Body of pancreas (tissue), 4 donors: ENCODE measurements around the gene MED27. TPM values are rescaled to one million over a fixed set of nuclear protein-coding genes. Genes with fewer than 3 reads are reported as not detected.

ENCODE experiments used
- ATAC-seq: fragments of 150-250 bp; one replicate; pipeline ENCODE4 v1.9.1; 2016
- DNase-seq, 4 donors: peaks; one replicate each; pipeline ENCODE4 v3.0.0-alpha.2; 2019
- H3K27ac ChIP-seq, 4 donors: fragments of 200-600 bp; sonication (generic); 1 replicate in 3 of 4; 2 replicates in 1 of 4; pipeline versions ENCODE4 v1.5.1 to v1.6.1; 2016 to 2019; ENCODE audit warnings: mild to moderate bottlenecking in 1 of 4, mixed read lengths in 1 of 4, moderate library complexity in 1 of 4
- H3K27me3 ChIP-seq, 2 donors: fragments of 200-600 bp; sonication (generic); one replicate each; pipeline ENCODE4 v1.6.0; 2016; ENCODE audit warnings: mild to moderate bottlenecking in 1 of 2
- H3K36me3 ChIP-seq, 2 donors: fragments of 200-600 bp; sonication (generic); replicated peaks in 1 of 2; 2 replicates each; pipeline ENCODE4 v1.5.1; 2016; ENCODE audit warnings: low read depth in 2 of 2; ENCODE audit not compliant: insufficient read depth in 1 of 2
- H3K4me1 ChIP-seq: fragments of 200-600 bp; sonication (generic); one replicate; pipeline ENCODE4 v1.6.0; 2016
- H3K4me3 ChIP-seq, 2 donors: fragments of 200-600 bp; sonication (generic); 1 replicate in 1 of 2; 2 replicates in 1 of 2; pipeline ENCODE4 v1.5.1; 2016 to 2019
- H3K9me3 ChIP-seq, 3 donors: fragments of 200-600 bp; sonication (generic); 1 replicate in 2 of 3; 2 replicates in 1 of 3; pipeline ENCODE4 v1.5.1; 2016
- CTCF ChIP-seq, 7 experiments: fragments of 450-650 bp in 4 of 7; fragments of 200-600 bp in 3 of 7; sonication (generic) in 3 of 7; IDR thresholded peaks; one replicate each; pipeline ENCODE4 v1.5.1; 2016 to 2019; ENCODE audit warnings: antibody characterized with exemption in 7 of 7
- POLR2A ChIP-seq, 3 donors: fragments of 450-650 bp; IDR thresholded peaks; one replicate each; pipeline ENCODE4 v1.6.1; 2016; ENCODE audit warnings: antibody characterized with exemption in 3 of 3, mild to moderate bottlenecking in 2 of 3
- WGBS, 2 donors: methylation state at CpG; one replicate each; pipeline ENCODE4 v1.1.5; 2017; 5-methylcytosine and 5-hydroxymethylcytosine counted together
- intact Hi-C: fragments of 100-400 bp; cut with DNase I; formaldehyde crosslinking; loops from one replicate; pipeline ENCODE4 v1.15.1; 2023
- total RNA-seq, 2 donors: library from RNA; depleted of rRNA; stranded (reverse); fragments of >200 nt; gene quantifications; one replicate each; pipeline ENCODE4 v1.1.0, GENCODE V29; 2016

Gene MED27
- total RNA-seq, 2 donors from 2014 or later, result 3.4 to 11.5 TPM

- no peak for TF ChIP-seq CTCF (IDR thresholded peaks at IDR 0.05)
- TF ChIP-seq POLR2A (IDR thresholded peaks at IDR 0.05), result no peak
- H3K4me1 ChIP-seq, result no peaks in the 10 kb centered on the region
- H3K36me3 ChIP-seq, result no peaks in the 10 kb centered on the region
- intact Hi-C loops, result no loop called here
- 89 to 90% methylated on average over 7 of the region's 7 CpGs for WGBS, 2 donors
- no peaks in the 10 kb centered on the region for H3K27me3 ChIP-seq
- ATAC-seq, result no peak
- no peak for DNase-seq
- no peaks in the 10 kb centered on the region for H3K9me3 ChIP-seq
- no peak overlapping the region for H3K4me3 ChIP-seq
- no peak overlapping the region for H3K27ac ChIP-seq
These were observed 169.1 kb downstream of the MED27 start for GRCh38 chr9:131910572-131910971.

- TF ChIP-seq POLR2A (IDR thresholded peaks at IDR 0.05) (no peak), CTCF (IDR thresholded peaks at IDR 0.05) (no peak)
- ATAC-seq, result no peak
- no peaks in the 10 kb centered on the region for H3K4me1 ChIP-seq
- no peaks in the 10 kb centered on the region for H3K27me3 ChIP-seq
- DNase-seq, result no peak
- no peak overlapping the region for H3K27ac ChIP-seq
- 90 to 94% methylated on average over 2 to 3 of the region's 3 CpGs for WGBS, 2 donors
- no peaks in the 10 kb centered on the region for H3K36me3 ChIP-seq
- intact Hi-C loops, result no loop called here
- no peaks in the 10 kb centered on the region for H3K9me3 ChIP-seq
- no peak overlapping the region for H3K4me3 ChIP-seq
These were observed 174.5 kb downstream of the MED27 start for GRCh38 chr9:131905144-131905543.

- 88 to 91% methylated on average over 16 to 20 of the region's 20 CpGs for WGBS, 2 donors
- Histone ChIP-seq H3K27me3 (no peaks in the 10 kb centered on the region), H3K27ac (no peak overlapping the region), H3K9me3 (no peaks in the 10 kb centered on the region), H3K36me3 (no peaks in the 10 kb centered on the region), H3K4me3 (no peak overlapping the region), H3K4me1 (no peaks in the 10 kb centered on the region)
- ATAC-seq (no peak), DNase-seq (no peak)
- no peak for TF ChIP-seq POLR2A (IDR thresholded peaks at IDR 0.05)
- TF ChIP-seq CTCF (IDR thresholded peaks at IDR 0.05), result no peak
- intact Hi-C loops, result no loop called here
These were observed 180.1 kb downstream of the MED27 start for GRCh38 chr9:131899296-131900228.

- 88 to 89% methylated on average over 9 of the region's 9 CpGs for WGBS, 2 donors
- no peaks in the 10 kb centered on the region for H3K4me1 ChIP-seq
- no peak overlapping the region for H3K27ac ChIP-seq
- no peaks in the 10 kb centered on the region for H3K9me3 ChIP-seq
- ATAC-seq (no peak), DNase-seq (no peak)
- no peaks in the 10 kb centered on the region for H3K27me3 ChIP-seq
- no peak overlapping the region for H3K4me3 ChIP-seq
- TF ChIP-seq CTCF (IDR thresholded peaks at IDR 0.05) (no peak), POLR2A (IDR thresholded peaks at IDR 0.05) (no peak)
- intact Hi-C loops, result no loop called here
- H3K36me3 ChIP-seq, result peaks cover 0 to 2% of the 10 kb centered on the region in 2 donors
These were observed 186.7 kb downstream of the MED27 start for GRCh38 chr9:131892902-131893500.
